GM23338 (cell line): ENCODE measurements around the gene CLEC6A. TPM values are rescaled to one million over a fixed set of nuclear protein-coding genes. Genes with fewer than 3 reads are reported as not detected.

Source experiments
- ATAC-seq: fragments of 200-7000 bp; cut with Tn5 transposase; 3 replicates; pipeline ENCODE4 v1.9.1; 2020
- DNase-seq: peaks from one replicate; pipeline ENCODE4 v3.0.0-alpha.2; 2015; ENCODE audit warnings: low spot score
- H2AFZ ChIP-seq: fragments of 200-600 bp; sonication (generic); 2 replicates; pipeline ENCODE4 v1.8.0; 2016; ENCODE audit warnings: antibody characterized with exemption, mild to moderate bottlenecking, moderate library complexity
- H3F3A ChIP-seq: fragments of 200-600 bp; sonication (generic); replicated peaks from 2 replicates; pipeline ENCODE4 v1.8.0; 2017; ENCODE audit warnings: antibody characterized with exemption, mixed run types, low read depth
- H3K27ac ChIP-seq: fragments of 200-600 bp; sonication (generic); 2 replicates; pipeline ENCODE4 v1.6.1; 2016; ENCODE audit warnings: low read depth
- H3K27me3 ChIP-seq: fragments of 200-600 bp; sonication (generic); 2 replicates; pipeline ENCODE4 v1.8.0; 2016; ENCODE audit warnings: mild to moderate bottlenecking, mixed run types, moderate library complexity; ENCODE audit not compliant: insufficient read depth
- H3K36me3 ChIP-seq: fragments of 200-600 bp; sonication (generic); 2 replicates; pipeline ENCODE4 v1.8.0; 2016; ENCODE audit warnings: mild to moderate bottlenecking; ENCODE audit not compliant: insufficient read depth
- H3K4me1 ChIP-seq: fragments of 200-600 bp; sonication (generic); 2 replicates; pipeline ENCODE4 v1.8.0; 2016; ENCODE audit warnings: mild to moderate bottlenecking, moderate library complexity; ENCODE audit not compliant: insufficient read depth
- H3K4me2 ChIP-seq: fragments of 200-600 bp; sonication (generic); 2 replicates; pipeline ENCODE4 v1.7.1; 2017; ENCODE audit warnings: mixed run types
- H3K4me3 ChIP-seq: fragments of 200-600 bp; sonication (generic); 2 replicates; pipeline ENCODE4 v1.6.1; 2016; ENCODE audit warnings: mixed run types
- H3K79me2 ChIP-seq: fragments of 200-600 bp; sonication (generic); replicated peaks from 2 replicates; pipeline ENCODE4 v1.8.0; 2017; ENCODE audit warnings: mild to moderate bottlenecking; ENCODE audit not compliant: insufficient read depth
- H3K9me2 ChIP-seq: fragments of 200-600 bp; sonication (generic); 2 replicates; pipeline ENCODE4 v1.8.0; 2017; ENCODE audit not compliant: insufficient read depth
- H4K20me1 ChIP-seq: fragments of 200-600 bp; sonication (generic); replicated peaks from 2 replicates; pipeline ENCODE4 v1.8.0; 2017; ENCODE audit warnings: mild to moderate bottlenecking; ENCODE audit not compliant: insufficient read depth
- H3K27ac Mint-ChIP-seq: 2 replicates; pipeline ENCODE4 v1.8.0; 2020; ENCODE audit warnings: inconsistent platforms, mild to moderate bottlenecking, moderate library complexity, mixed read lengths
- H3K27me3 Mint-ChIP-seq: 3 replicates; pipeline ENCODE4 v1.8.0; 2022; ENCODE audit warnings: low read depth, mild to moderate bottlenecking, moderate library complexity, mixed read lengths, inconsistent platforms; ENCODE audit not compliant: insufficient read depth, poor library complexity
- H3K36me3 Mint-ChIP-seq: 3 replicates; pipeline ENCODE4 v1.8.0; 2021; ENCODE audit warnings: low read depth, mild to moderate bottlenecking, inconsistent platforms, moderate library complexity, mixed read lengths
- H3K4me1 Mint-ChIP-seq: 3 replicates; pipeline ENCODE4 v1.8.0; 2020; ENCODE audit warnings: mild to moderate bottlenecking, inconsistent platforms, mixed read lengths
- H3K4me3 Mint-ChIP-seq: 3 replicates; pipeline ENCODE4 v1.8.0; 2021; ENCODE audit warnings: moderate library complexity, mild to moderate bottlenecking, inconsistent platforms, mixed read lengths
- H3K9me3 Mint-ChIP-seq: 3 replicates; pipeline ENCODE4 v1.8.0; 2020; ENCODE audit warnings: moderate library complexity, mild to moderate bottlenecking, inconsistent platforms, mixed read lengths
- CREB1 ChIP-seq: fragments of 250-450 bp; sonication (Bioruptor Pico); IDR thresholded peaks from 2 replicates; pipeline ENCODE4 v1.5.0; 2020; ENCODE audit warnings: low read depth, mild to moderate bottlenecking, moderate library complexity
- CTCF ChIP-seq, 2 experiments: fragments of 200-600 bp in 1 of 2; sonication (generic) in 1 of 2; conservative IDR thresholded peaks; 2 replicates each; pipeline versions ENCODE4 v1.5.1 to v1.6.1; 2016 to 2017; ENCODE audit warnings: antibody characterized with exemption in 2 of 2, low read depth in 2 of 2, mild to moderate bottlenecking in 2 of 2, moderate library complexity in 1 of 2
- ETS1 ChIP-seq: IDR thresholded peaks from 2 replicates; pipeline ENCODE4 v1.6.1; 2016; ENCODE audit warnings: antibody characterized with exemption
- EZH2 ChIP-seq: fragments of 200-600 bp; sonication (generic); IDR thresholded peaks from one replicate; pipeline ENCODE4 v1.8.0; 2017; ENCODE audit warnings: antibody characterized with exemption, mild to moderate bottlenecking, low read depth; ENCODE audit not compliant: unreplicated experiment
- EZH2phosphoT487 ChIP-seq: fragments of 200-600 bp; sonication (generic); IDR thresholded peaks from one replicate; pipeline ENCODE4 v1.8.1; 2018; ENCODE audit warnings: antibody characterized with exemption; ENCODE audit not compliant: unreplicated experiment
- JUNB ChIP-seq: IDR thresholded peaks from one replicate; pipeline ENCODE4 v1.6.1; 2016; ENCODE audit warnings: antibody characterized with exemption; ENCODE audit not compliant: unreplicated experiment
- NANOG ChIP-seq: IDR thresholded peaks from 2 replicates; pipeline ENCODE4 v1.6.1; 2016; ENCODE audit warnings: antibody characterized with exemption, borderline replicate concordance
- POLR2AphosphoS5 ChIP-seq: IDR thresholded peaks from 2 replicates; pipeline ENCODE4 v1.6.1; 2016; ENCODE audit warnings: antibody characterized with exemption, low read depth
- REST ChIP-seq: IDR thresholded peaks from one replicate; pipeline ENCODE4 v1.6.1; 2018; ENCODE audit warnings: antibody characterized with exemption; ENCODE audit not compliant: unreplicated experiment
- STAT1 ChIP-seq: IDR thresholded peaks from one replicate; pipeline ENCODE4 v1.6.1; 2016; ENCODE audit warnings: antibody characterized with exemption; ENCODE audit not compliant: unreplicated experiment
- ZNF114 ChIP-seq: fragments of 250-450 bp; sonication (Bioruptor Pico); IDR thresholded peaks from 2 replicates; pipeline ENCODE4 v1.5.0; 2020; ENCODE audit warnings: mild to moderate bottlenecking, moderate library complexity
- ZNF331 ChIP-seq: fragments of 250-450 bp; sonication (Bioruptor Pico); IDR thresholded peaks from 2 replicates; pipeline ENCODE4 v1.5.0; 2020; ENCODE audit warnings: low read depth, mild to moderate bottlenecking, moderate library complexity
- ZNF462 ChIP-seq: fragments of 250-450 bp; sonication (Bioruptor Pico); IDR thresholded peaks from 2 replicates; pipeline ENCODE4 v1.5.0; 2020; ENCODE audit warnings: mild to moderate bottlenecking, moderate library complexity
- polyA plus RNA-seq: library from polyadenylated mRNA; unstranded; fragments of >200 nt; fragmentation: Nextera tagmentation; extraction: Ambion mirVana; gene quantifications from 2 replicates; pipeline ENCODE4 v1.2.1, GENCODE V29; 2016
- total RNA-seq: library from RNA; depleted of rRNA; stranded (reverse); fragments of >200 nt; shearing (Covaris generic); gene quantifications from 2 replicates; pipeline ENCODE4 v1.2.3, GENCODE V29; 2014

Gene CLEC6A
- total and polyA plus RNA-seq, 2 experiments from 2014 or later: not detected

GRCh38 chr12:8466241-8466640 is 10.5 kb downstream of the CLEC6A start:
- Mint-ChIP-seq H3K27me3 (no peaks in the 10 kb centered on the region), H3K4me3 (no peak overlapping the region), H3K27ac (no peak overlapping the region), H3K4me1 (peaks cover 11% of the 10 kb centered on the region), H3K9me3 (peaks cover 16% of the 10 kb centered on the region), H3K36me3 (peaks cover 4% of the 10 kb centered on the region; the same call in 2 of the 3 replicates)
- TF ChIP-seq REST (no peak), EZH2phosphoT487 (no peak), STAT1 (no peak), ZNF114 (CRISPR knock-in tag) (no peak), POLR2AphosphoS5 (no peak), CTCF (conservative IDR thresholded peaks at IDR 0.05; ENCODE audit: low read depth in 2 of 2) (no peak), CREB1 (no peak), ZNF462 (CRISPR knock-in tag) (no peak), NANOG (no peak), ZNF331 (CRISPR knock-in tag) (no peak), EZH2 (no peak), JUNB (no peak), ETS1 (no peak)
- ATAC-seq: no peak
- H3K4me3 ChIP-seq: no peak overlapping the region
- H3K4me2 ChIP-seq: no peak overlapping the region
- no peaks in the 10 kb centered on the region for H3K79me2 ChIP-seq
- H3K27me3 ChIP-seq: no peaks in the 10 kb centered on the region
- DNase-seq: no peak
- no peak overlapping the region for H3K27ac ChIP-seq
- peaks cover 15% of the 10 kb centered on the region for H3K4me1 ChIP-seq
- H3K9me2 ChIP-seq: no peaks in the 10 kb centered on the region
- H3F3A ChIP-seq: no peaks in the 10 kb centered on the region
- no peaks in the 10 kb centered on the region for H4K20me1 ChIP-seq
- no peaks in the 10 kb centered on the region for H3K36me3 ChIP-seq
- H2AFZ ChIP-seq: no peak overlapping the region
